AG09319 (cell line): ENCODE data around the gene PTPRT.

Source experiments
- DNase-seq: peaks from one replicate; pipeline ENCODE4 v3.0.0-alpha.2; 2010; ENCODE audit warnings: low read depth; ENCODE audit errors: extremely low read depth
- CTCF ChIP-seq: IDR thresholded peaks from 2 replicates; pipeline ENCODE4 v1.5.1; 2011; ENCODE audit warnings: low read depth, mild to moderate bottlenecking, inconsistent platforms, low read length, moderate library complexity

Gene PTPRT

GRCh38 chr20:43068482-43068881, 121.2 kb downstream of the PTPRT start:
- TF ChIP-seq CTCF = no peak
- no peak for DNase-seq

GRCh38 chr20:43066125-43066524, 123.6 kb downstream of the PTPRT start:
- no peak for DNase-seq
- TF ChIP-seq CTCF = no peak

GRCh38 chr20:43065299-43065698, 124.4 kb downstream of the PTPRT start:
- no peak for DNase-seq
- TF ChIP-seq CTCF = no peak

- no peak for TF ChIP-seq CTCF
Observed at GRCh38 chr20:43058077-43058476, 131.6 kb downstream of the PTPRT start.

GRCh38 chr20:43057317-43057716, 132.4 kb downstream of the PTPRT start:
- no peak for DNase-seq

More at GRCh38 chr20:43058077-43058476, 131.6 kb downstream of the PTPRT start:
- DNase-seq = no peak

GRCh38 chr20:43055181-43055884, 134.4 kb downstream of the PTPRT start:
- no peak for DNase-seq
- TF ChIP-seq CTCF = no peak

More at GRCh38 chr20:43057317-43057716, 132.4 kb downstream of the PTPRT start:
- TF ChIP-seq CTCF = no peak

- TF ChIP-seq CTCF = no peak
Observed at GRCh38 chr20:43052532-43052931, 137.2 kb downstream of the PTPRT start.

More at GRCh38 chr20:43052532-43052931, 137.2 kb downstream of the PTPRT start:
- no peak for DNase-seq
